GM12875 (cell line): Measurements from ENCODE around the gene DIP2B.

ENCODE experiments used
- H3K4me3 ChIP-seq: one replicate; pipeline ENCODE4 v1.5.1; 2011; ENCODE audit warnings: low read depth, low read length, control low read depth
- CTCF ChIP-seq: IDR thresholded peaks from 2 replicates; pipeline ENCODE4 v1.5.1; 2011; ENCODE audit warnings: low read depth, mild to moderate bottlenecking, control low read depth, inconsistent platforms, low read length, moderate library complexity, borderline replicate concordance; ENCODE audit not compliant: insufficient read depth

The DIP2B gene

GRCh38 chr12:50660425-50660822 is 155.6 kb downstream of the DIP2B start:
- no peak for TF ChIP-seq CTCF
- H3K4me3 ChIP-seq = no peak overlapping the region

GRCh38 chr12:50661300-50662115 is 156.7 kb downstream of the DIP2B start:
- H3K4me3 ChIP-seq = no peak overlapping the region
- no peak for TF ChIP-seq CTCF

DNA sequence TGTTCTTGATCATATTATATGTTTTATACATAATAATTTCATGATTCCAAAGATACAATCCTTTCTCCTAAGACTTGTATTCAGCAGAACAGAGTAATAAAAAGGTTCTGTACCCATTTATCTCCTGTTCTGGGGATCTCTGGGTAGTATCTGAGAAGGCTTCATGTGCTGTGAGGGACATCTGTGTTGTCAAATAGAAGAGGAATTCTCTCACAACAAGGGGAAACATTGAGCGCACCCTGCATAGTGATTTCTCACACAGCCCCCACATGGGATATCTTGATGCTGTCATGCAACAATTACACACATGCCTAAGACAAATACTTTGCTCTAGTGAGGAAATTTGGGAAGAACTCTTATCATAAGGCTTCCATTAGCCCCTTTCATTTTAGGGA is 157.3 kb downstream of the DIP2B start:
- no peak for TF ChIP-seq CTCF
- no peak overlapping the region for H3K4me3 ChIP-seq

- H3K4me3 ChIP-seq = no peak overlapping the region
- TF ChIP-seq CTCF = no peak
Measured at GRCh38 chr12:50665170-50665569, 160.4 kb downstream of the DIP2B start.

DNA sequence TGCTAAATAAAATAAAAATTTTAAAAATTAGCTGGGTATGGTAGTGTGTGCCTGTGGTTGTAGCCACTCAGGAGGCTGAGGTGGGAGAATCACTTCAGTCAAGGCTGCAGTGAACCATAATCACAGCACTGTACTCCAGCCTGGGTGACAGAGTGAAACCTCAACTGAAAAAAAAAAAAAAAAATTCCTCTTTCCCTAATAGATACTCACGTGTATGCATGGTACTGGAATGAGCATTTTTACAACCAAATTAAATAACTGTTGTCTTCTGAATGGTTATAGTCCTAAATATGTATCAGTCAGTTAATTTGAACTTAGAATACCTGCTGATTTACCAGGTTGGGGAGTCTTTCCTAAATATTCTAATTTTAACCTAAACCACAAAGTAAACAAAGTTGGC is 160.8 kb downstream of the DIP2B start:
- no peak for TF ChIP-seq CTCF
- H3K4me3 ChIP-seq = no peak overlapping the region

DNA sequence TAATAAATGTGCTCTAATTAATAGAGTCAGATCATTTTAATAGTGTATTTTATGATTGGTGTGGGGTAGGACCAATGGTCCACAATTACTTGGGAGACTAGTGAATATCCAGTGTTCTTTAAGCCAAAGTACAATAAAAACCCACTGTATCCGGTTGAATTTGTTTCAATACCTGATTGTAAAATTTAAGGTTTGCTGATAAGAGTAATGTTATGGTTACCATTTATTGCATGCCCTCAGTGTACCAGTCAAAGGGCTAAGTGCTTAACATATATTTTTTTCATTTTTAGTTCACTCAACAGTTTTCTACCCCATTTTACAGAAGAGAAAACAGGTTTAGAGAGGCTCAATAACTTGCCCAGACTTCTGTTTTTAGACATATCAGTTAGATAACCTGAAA is 161.2 kb downstream of the DIP2B start:
- no peak for TF ChIP-seq CTCF
- no peak overlapping the region for H3K4me3 ChIP-seq

DNA sequence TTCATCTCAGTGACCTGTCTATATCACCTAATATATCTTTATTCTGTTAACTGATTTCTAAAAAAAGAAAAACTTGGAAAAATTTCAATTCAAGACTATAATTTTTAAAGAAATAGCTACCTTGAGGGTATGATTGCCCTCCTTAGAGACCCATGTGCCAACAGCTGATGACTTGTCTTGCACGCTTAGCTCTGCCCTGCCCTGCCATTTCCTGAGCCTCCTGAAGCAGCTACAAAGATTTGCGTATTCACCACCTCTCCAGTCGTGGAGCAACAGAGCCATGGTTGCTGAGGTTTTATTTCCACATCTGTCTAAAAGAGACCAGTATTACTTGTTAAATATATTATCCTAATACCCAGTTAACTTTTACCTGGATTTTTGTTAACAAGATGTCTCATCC is 167.4 kb downstream of the DIP2B start:
- no peak overlapping the region for H3K4me3 ChIP-seq
- TF ChIP-seq CTCF = no peak
